ENCODE measurements around the gene TNIP3. TPM values are rescaled to one million over a fixed set of nuclear protein-coding genes. Genes with fewer than 3 reads are reported as not detected.

Gene TNIP3
- polyA plus RNA-seq, 10 donors = 0.05 to 0.50 (median 0.24) TPM

DNA sequence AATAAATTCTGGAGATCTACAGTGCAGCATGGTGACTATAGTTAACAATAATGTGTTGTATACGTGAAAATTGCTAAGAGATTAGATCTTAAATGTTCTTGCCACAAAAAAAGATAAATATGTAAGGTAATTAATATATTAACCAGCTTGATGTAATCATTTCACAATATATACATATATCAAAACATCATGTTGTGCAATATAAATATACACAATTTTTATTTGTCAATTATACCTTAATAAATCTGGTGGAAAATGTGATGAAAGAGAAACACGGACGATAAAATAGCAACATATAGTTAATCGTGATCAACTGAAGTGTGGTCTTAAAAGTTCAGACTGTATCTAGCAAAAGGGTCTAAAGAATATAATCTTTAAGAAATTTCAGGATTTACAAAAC lies 75.3 kb downstream of the TNIP3 start:
- DNase-seq = no peak

Other genes with a start within 250 kb of the TNIP3 start
- gene PRDM5, start 241.6 kb downstream of the TNIP3 start, polyA plus RNA-seq (ENCODE audit: insufficient read length in 10 of 10) = 10 to 100 TPM in 9 of 10 donors, 1 to 10 TPM in 1; 8.1 to 14.0 (median 11.1) TPM
- gene NDNF, start 91.8 kb downstream of the TNIP3 start, polyA plus RNA-seq (ENCODE audit: insufficient read length in 10 of 10) = 10 to 100 TPM in 2 of 10 donors, 1 to 10 TPM in 8; 3.8 to 25.5 (median 5.9) TPM
- 1 to 10 TPM in 9 of 10 donors, under 1 TPM in 1; 0.95 to 2.4 (median 1.5) TPM for gene QRFPR, start 216.7 kb upstream of the TNIP3 start, polyA plus RNA-seq (ENCODE audit: insufficient read length in 10 of 10)

All from muscle of back (tissue), 11 donors.